HepG2 (cell line): ENCODE data around the gene CHD9. TPM values are rescaled to one million over a fixed set of nuclear protein-coding genes. Genes with fewer than 3 reads are reported as not detected.

Experiments used
- CCDC6 ChIP-seq: sonication (generic); formaldehyde crosslinking; IDR thresholded peaks from 2 replicates; pipeline ENCODE4 v1.8.1; 2022; ENCODE audit warnings: mild to moderate bottlenecking, missing genetic modification reagents, moderate library complexity
- EEA1 ChIP-seq: sonication (generic); formaldehyde crosslinking; IDR thresholded peaks from 2 replicates; pipeline ENCODE4 v1.5.1; 2020; ENCODE audit warnings: mild to moderate bottlenecking, missing genetic modification reagents, borderline replicate concordance
- ELF1 ChIP-seq: sonication (generic); formaldehyde crosslinking; IDR thresholded peaks from 2 replicates; pipeline ENCODE4 v1.4.0; 2020; ENCODE audit warnings: missing genetic modification reagents
- ELF4 ChIP-seq: sonication (generic); formaldehyde crosslinking; IDR thresholded peaks from 2 replicates; pipeline ENCODE4 v1.5.0; 2020; ENCODE audit warnings: missing genetic modification reagents, mild to moderate bottlenecking, moderate library complexity, borderline replicate concordance
- LCORL ChIP-seq, 2 experiments: fragments of 450-650 bp in 1 of 2; sonication (generic) in 1 of 2; formaldehyde crosslinking in 1 of 2; IDR thresholded peaks; 2 replicates each; pipeline versions ENCODE4 v1.5.0 to v1.6.1; 2017 to 2020; ENCODE audit warnings: antibody characterized with exemption in 1 of 2, missing genetic modification reagents in 1 of 2
- NKX3-1 ChIP-seq: sonication (generic); formaldehyde crosslinking; IDR thresholded peaks from 2 replicates; pipeline ENCODE4 v1.5.0; 2020; ENCODE audit warnings: missing genetic modification reagents
- PBX2 ChIP-seq: IDR thresholded peaks from 2 replicates; pipeline ENCODE4 v1.6.1; 2016; ENCODE audit warnings: control low read depth
- SKI ChIP-seq: fragments of 450-650 bp; IDR thresholded peaks from one replicate; pipeline ENCODE4 v1.6.1; 2018; ENCODE audit warnings: mild to moderate bottlenecking; ENCODE audit not compliant: partially characterized antibody
- SMARCE1 ChIP-seq: fragments of 450-650 bp; IDR thresholded peaks from 2 replicates; pipeline ENCODE4 v1.6.1; 2017; ENCODE audit warnings: borderline replicate concordance
- TAF15 ChIP-seq: fragments of 200-400 bp; formaldehyde crosslinking; IDR thresholded peaks from one replicate; pipeline ENCODE4 v1.6.1; 2018; ENCODE audit warnings: mild to moderate bottlenecking, low read depth, low read length; ENCODE audit not compliant: poor library complexity, severe bottlenecking
- U2AF2 ChIP-seq: fragments of 200-400 bp; formaldehyde crosslinking; IDR thresholded peaks from 2 replicates; pipeline ENCODE4 v1.6.1; 2017; ENCODE audit warnings: low read depth, mild to moderate bottlenecking, low read length
- WIZ ChIP-seq: sonication (generic); formaldehyde crosslinking; IDR thresholded peaks from 2 replicates; pipeline ENCODE4 v1.5.1; 2020; ENCODE audit warnings: mild to moderate bottlenecking, missing genetic modification reagents
- ZBTB21 ChIP-seq: sonication (generic); formaldehyde crosslinking; IDR thresholded peaks from 2 replicates; pipeline ENCODE4 v1.4.0; 2020; ENCODE audit warnings: missing genetic modification reagents
- ZFYVE20 ChIP-seq: sonication (generic); formaldehyde crosslinking; IDR thresholded peaks from 2 replicates; pipeline ENCODE4 v1.8.0; 2023; ENCODE audit warnings: low read depth, mild to moderate bottlenecking, moderate library complexity, missing genetic modification reagents, borderline replicate concordance
- ZNF432 ChIP-seq: sonication (generic); formaldehyde crosslinking; IDR thresholded peaks from 2 replicates; pipeline ENCODE4 v1.5.0; 2020; ENCODE audit warnings: missing genetic modification reagents, mild to moderate bottlenecking, borderline replicate concordance
- ZNF441 ChIP-seq: sonication (generic); formaldehyde crosslinking; IDR thresholded peaks from 2 replicates; pipeline ENCODE4 v1.7.0; 2021; ENCODE audit warnings: missing genetic modification reagents, borderline replicate concordance
- ZNF652 ChIP-seq: IDR thresholded peaks from 2 replicates; pipeline ENCODE4 v1.6.1; 2016; ENCODE audit warnings: low read depth, borderline replicate concordance
- ZNF703 ChIP-seq: sonication (generic); formaldehyde crosslinking; IDR thresholded peaks from 2 replicates; pipeline ENCODE4 v1.5.1; 2020; ENCODE audit warnings: missing genetic modification reagents, mild to moderate bottlenecking, moderate library complexity, borderline replicate concordance
- ZNF776 ChIP-seq: sonication (generic); formaldehyde crosslinking; IDR thresholded peaks from 2 replicates; pipeline ENCODE4 v1.4.0; 2020; ENCODE audit warnings: mild to moderate bottlenecking, missing genetic modification reagents
- polyA plus RNA-seq, 8 experiments: library from polyadenylated mRNA; depleted of rRNA in 3 of 8; stranded (reverse) in 7 of 8; unstranded in 1 of 8; fragments of >200 nt; fragmentation: Illumina TruSeq in 4 of 8; extraction: Trizol in 4 of 8; gene quantifications; 2 replicates each; pipeline versions ENCODE4 v1.2.1 to v1.2.3, GENCODE V29; 2011 to 2016; ENCODE audit warnings: low read depth in 4 of 8, missing spikeins in 1 of 8, mixed read lengths in 1 of 8; ENCODE audit not compliant: insufficient read depth in 1 of 8
- total RNA-seq, 5 experiments: library from RNA; depleted of rRNA; stranded (reverse); fragments of >200 nt; fragmentation: Illumina TruSeq; extraction: Trizol; gene quantifications; 2 replicates each; pipeline ENCODE4 v1.2.3, GENCODE V29; 2016; ENCODE audit warnings: low read depth in 1 of 5
- TF ChIP-seq, protein P1 (sequence below): sonication (generic); formaldehyde crosslinking; conservative IDR thresholded peaks from 2 replicates; pipeline ENCODE4 v1.8.1; 2023; ENCODE audit warnings: missing genetic modification reagents
- TF ChIP-seq, protein P2 (sequence below): sonication (generic); formaldehyde crosslinking; IDR thresholded peaks from 2 replicates; pipeline ENCODE4 v1.4.0; 2020; ENCODE audit warnings: missing genetic modification reagents
- TF ChIP-seq, protein P3 (sequence below): sonication (generic); formaldehyde crosslinking; conservative IDR thresholded peaks from 2 replicates; pipeline ENCODE4 v1.4.0; 2020; ENCODE audit warnings: missing genetic modification reagents

The CHD9 gene
- total and polyA plus RNA-seq, 2 of the 13 experiments (the other 11 are each of a cell fraction or from before 2014, with no cell fraction given), result 23.4 to 27.7 TPM

DNA sequence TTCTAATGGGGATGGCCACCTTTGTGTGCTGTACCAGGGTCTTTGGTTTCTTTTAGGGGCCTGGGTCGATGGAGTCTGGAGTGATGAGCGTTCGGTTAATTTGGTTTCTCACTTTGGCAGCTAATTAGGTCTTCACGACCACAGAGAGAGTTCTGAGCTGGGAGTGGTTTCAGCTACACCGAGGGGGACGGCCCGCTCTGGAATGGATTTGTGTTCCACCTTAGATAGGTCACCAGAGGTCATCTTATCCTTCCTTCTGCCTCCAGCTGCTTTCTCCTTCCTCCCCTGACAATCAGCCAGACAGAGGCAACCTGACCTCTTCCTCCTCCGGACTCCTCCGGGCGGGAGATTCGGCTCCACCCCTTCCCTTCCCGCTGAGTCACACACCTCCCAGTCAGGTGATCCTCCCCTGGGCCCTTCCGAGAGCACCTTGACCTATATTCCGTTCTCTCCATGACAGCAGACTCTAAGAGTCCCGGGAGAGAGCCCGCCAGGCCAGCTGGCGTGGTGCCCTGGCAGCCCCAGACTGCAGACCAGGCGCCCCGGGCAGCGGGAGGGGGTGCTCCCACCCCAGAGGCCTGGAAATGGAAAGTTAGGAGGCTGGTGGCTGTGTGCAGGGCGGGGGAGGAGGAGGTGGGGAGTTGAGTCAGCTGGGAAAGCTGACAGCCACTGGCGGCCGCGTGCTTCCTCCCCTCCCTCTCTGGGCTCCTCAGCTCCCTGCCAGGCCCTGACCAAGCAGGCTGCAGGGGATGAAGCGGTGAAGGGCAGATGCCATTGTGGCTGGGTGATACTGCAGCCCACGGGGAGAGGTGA lies 44.7 kb downstream of the CHD9 start (continued):
- TF ChIP-seq, protein P1, sequence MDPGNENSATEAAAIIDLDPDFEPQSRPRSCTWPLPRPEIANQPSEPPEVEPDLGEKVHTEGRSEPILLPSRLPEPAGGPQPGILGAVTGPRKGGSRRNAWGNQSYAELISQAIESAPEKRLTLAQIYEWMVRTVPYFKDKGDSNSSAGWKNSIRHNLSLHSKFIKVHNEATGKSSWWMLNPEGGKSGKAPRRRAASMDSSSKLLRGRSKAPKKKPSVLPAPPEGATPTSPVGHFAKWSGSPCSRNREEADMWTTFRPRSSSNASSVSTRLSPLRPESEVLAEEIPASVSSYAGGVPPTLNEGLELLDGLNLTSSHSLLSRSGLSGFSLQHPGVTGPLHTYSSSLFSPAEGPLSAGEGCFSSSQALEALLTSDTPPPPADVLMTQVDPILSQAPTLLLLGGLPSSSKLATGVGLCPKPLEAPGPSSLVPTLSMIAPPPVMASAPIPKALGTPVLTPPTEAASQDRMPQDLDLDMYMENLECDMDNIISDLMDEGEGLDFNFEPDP (CRISPR knock-in tag), result no peak
- TF ChIP-seq ZBTB21 (CRISPR knock-in tag), result no peak
- peak; percentile 18; the same call in 1 of the 2 replicates for TF ChIP-seq ELF1
- no peak; the same call in 1 of the 2 replicates for TF ChIP-seq ZNF703 (CRISPR knock-in tag)
- TF ChIP-seq, protein P2, sequence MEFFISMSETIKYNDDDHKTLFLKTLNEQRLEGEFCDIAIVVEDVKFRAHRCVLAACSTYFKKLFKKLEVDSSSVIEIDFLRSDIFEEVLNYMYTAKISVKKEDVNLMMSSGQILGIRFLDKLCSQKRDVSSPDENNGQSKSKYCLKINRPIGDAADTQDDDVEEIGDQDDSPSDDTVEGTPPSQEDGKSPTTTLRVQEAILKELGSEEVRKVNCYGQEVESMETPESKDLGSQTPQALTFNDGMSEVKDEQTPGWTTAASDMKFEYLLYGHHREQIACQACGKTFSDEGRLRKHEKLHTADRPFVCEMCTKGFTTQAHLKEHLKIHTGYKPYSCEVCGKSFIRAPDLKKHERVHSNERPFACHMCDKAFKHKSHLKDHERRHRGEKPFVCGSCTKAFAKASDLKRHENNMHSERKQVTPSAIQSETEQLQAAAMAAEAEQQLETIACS (CRISPR knock-in tag), result no peak
- TF ChIP-seq, protein P3, sequence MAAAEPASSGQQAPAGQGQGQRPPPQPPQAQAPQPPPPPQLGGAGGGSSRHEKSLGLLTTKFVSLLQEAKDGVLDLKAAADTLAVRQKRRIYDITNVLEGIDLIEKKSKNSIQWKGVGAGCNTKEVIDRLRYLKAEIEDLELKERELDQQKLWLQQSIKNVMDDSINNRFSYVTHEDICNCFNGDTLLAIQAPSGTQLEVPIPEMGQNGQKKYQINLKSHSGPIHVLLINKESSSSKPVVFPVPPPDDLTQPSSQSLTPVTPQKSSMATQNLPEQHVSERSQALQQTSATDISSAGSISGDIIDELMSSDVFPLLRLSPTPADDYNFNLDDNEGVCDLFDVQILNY, result no peak
- TF ChIP-seq ZNF652 (CRISPR knock-in tag), result no peak
- TF ChIP-seq PBX2 (CRISPR knock-in tag), result no peak
- peak; percentile 32; the same call in 1 of the 2 replicates for TF ChIP-seq ZNF441 (CRISPR knock-in tag)
- peak; percentile 84 for TF ChIP-seq SKI
- TF ChIP-seq ZFYVE20 (CRISPR knock-in tag), result no peak
- TF ChIP-seq SMARCE1, result no peak
- no peak for TF ChIP-seq NKX3-1 (CRISPR knock-in tag)
- TF ChIP-seq ZNF776 (CRISPR knock-in tag), result no peak; the same call in 1 of the 2 replicates
- no peak for TF ChIP-seq CCDC6
- 0 out of 2 replicates have a peak, but pooled peaks have one; percentile 32 for TF ChIP-seq EEA1 (CRISPR knock-in tag)
- no peak for TF ChIP-seq ZNF432 (CRISPR knock-in tag)
- no peak for TF ChIP-seq WIZ (CRISPR knock-in tag)
- TF ChIP-seq TAF15, result peak; percentile 61
- no peak for TF ChIP-seq U2AF2
- TF ChIP-seq LCORL (IDR thresholded peaks at IDR 0.05), result no peak
- peak; percentile 78 for TF ChIP-seq LCORL (CRISPR knock-in tag; IDR thresholded peaks at IDR 0.05)
- no peak for TF ChIP-seq ELF4 (CRISPR knock-in tag)
